Spleen (tissue), 7 donors: ENCODE data around the gene TSPYL6.

Experiments
- CTCF ChIP-seq, 11 experiments: fragments of 200-600 bp in 7 of 11; fragments of 450-650 bp in 4 of 11; sonication (generic) in 4 of 11; IDR thresholded peaks in 8 of 11; conservative IDR thresholded peaks in 3 of 11; 1 replicate in 7 of 11; 2 replicates in 4 of 11; pipeline versions ENCODE4 v1.4.0 to v1.8.0; 2016 to 2021; ENCODE audit warnings: antibody characterized with exemption in 11 of 11, inconsistent platforms in 4 of 11, mild to moderate bottlenecking in 1 of 11
- POLR2A ChIP-seq, 3 donors: fragments of 450-650 bp; IDR thresholded peaks; one replicate each; pipeline ENCODE4 v1.5.1; 2017; ENCODE audit warnings: antibody characterized with exemption in 3 of 3, mild to moderate bottlenecking in 1 of 3
- POLR2AphosphoS5 ChIP-seq, 3 donors: sonication (generic); formaldehyde crosslinking; IDR thresholded peaks; one replicate each; pipeline ENCODE4 v1.5.1; 2017; ENCODE audit warnings: antibody characterized with exemption in 3 of 3
- donor health status: DM: no; HTN: no; CAD: no; lungs with moderate emphysema.
- donor health status: DM: no; HTN: no; CAD: no.
- donor health status: DM: no; HTN: no; CAD: no.

- no peak for TF ChIP-seq CTCF (IDR thresholded peaks at IDR 0.05 in 8 of 11, conservative IDR thresholded peaks at IDR 0.05 in 3 of 11)
- no peak for TF ChIP-seq POLR2A (IDR thresholded peaks at IDR 0.05)
- no peak for TF ChIP-seq POLR2AphosphoS5 (IDR thresholded peaks at IDR 0.05)
Observed at GRCh38 chr2:54204476-54204875, 51.6 kb downstream of the TSPYL6 start.
